Transverse colon (tissue), 4 donors: ENCODE data around the gene TENT5C. TPM values are rescaled to one million over a fixed set of nuclear protein-coding genes. Genes with fewer than 3 reads are reported as not detected.

ENCODE experiments used
- DNase-seq: peaks from one replicate; pipeline ENCODE4 v3.0.0-alpha.2; 2019
- H3K27ac ChIP-seq, 4 donors: fragments of 200-600 bp; sonication (generic); 2 replicates each; pipeline ENCODE4 v1.5.1; 2016 to 2018; ENCODE audit warnings: inconsistent platforms in 4 of 4
- H3K27me3 ChIP-seq: fragments of 200-600 bp; sonication (generic); 2 replicates; pipeline ENCODE4 v1.5.1; 2017; ENCODE audit warnings: inconsistent platforms
- H3K36me3 ChIP-seq, 4 donors: fragments of 200-600 bp; sonication (generic); 2 replicates each; pipeline ENCODE4 v1.5.1; 2017 to 2019; ENCODE audit warnings: inconsistent platforms in 4 of 4
- H3K4me1 ChIP-seq, 4 donors: fragments of 200-600 bp; sonication (generic); 2 replicates each; pipeline ENCODE4 v1.5.1; 2017 to 2020; ENCODE audit warnings: inconsistent platforms in 4 of 4
- H3K4me3 ChIP-seq, 4 donors: fragments of 200-600 bp; sonication (generic); 1 replicate in 1 of 4; 2 replicates in 3 of 4; pipeline versions ENCODE4 v1.5.1 to v1.6.1; 2017 to 2019; ENCODE audit warnings: inconsistent platforms in 4 of 4
- H3K9me3 ChIP-seq, 2 donors: fragments of 200-600 bp; sonication (generic); 2 replicates each; pipeline ENCODE4 v1.5.1; 2017 to 2019; ENCODE audit warnings: inconsistent platforms in 2 of 2
- EP300 ChIP-seq: sonication (generic); formaldehyde crosslinking; IDR thresholded peaks from one replicate; pipeline ENCODE4 v1.6.1; 2017; ENCODE audit warnings: antibody characterized with exemption, low read depth
- POLR2A ChIP-seq: fragments of 450-650 bp; IDR thresholded peaks from one replicate; pipeline ENCODE4 v1.6.1; 2016; ENCODE audit warnings: antibody characterized with exemption, mild to moderate bottlenecking, moderate library complexity
- POLR2AphosphoS5 ChIP-seq, 3 donors: sonication (generic); formaldehyde crosslinking; IDR thresholded peaks; one replicate each; pipeline ENCODE4 v1.6.1; 2016; ENCODE audit warnings: antibody characterized with exemption in 3 of 3
- WGBS, 2 donors: methylation state at CpG; one replicate each; pipeline ENCODE4 v1.1.5; 2018; ENCODE audit warnings: low coverage in 1 of 2; 5-methylcytosine and 5-hydroxymethylcytosine counted together
- in situ Hi-C, 4 donors: fragments of 200-750 bp; cut with MboI; loops; one replicate each; pipeline versions ENCODE4 v1.15.0 to v1.15.1; 2017; ENCODE audit warnings: low sequenced_read_pairs in 3 of 4, low pct_ligation_motif_present in 1 of 4, low pct_unique_long_range_greater_than_20kb in 1 of 4
- intact Hi-C: fragments of 100-400 bp; cut with DNase I; formaldehyde crosslinking; loops from one replicate; pipeline ENCODE4 v1.15.1; 2023; ENCODE audit warnings: low total_unique reads
- total RNA-seq, 4 donors: library from RNA; depleted of rRNA; stranded (reverse); fragments of >200 nt; gene quantifications; one replicate each; pipeline ENCODE4 v1.1.0, GENCODE V29; 2016
- TF ChIP-seq, protein P1 (sequence below), 5 experiments: fragments of 200-600 bp in 3 of 5; fragments of 450-650 bp in 2 of 5; sonication (generic) in 3 of 5; IDR thresholded peaks; 1 replicate in 2 of 5; 2 replicates in 3 of 5; pipeline ENCODE4 v1.5.1; 2016 to 2017; ENCODE audit warnings: antibody characterized with exemption in 5 of 5, inconsistent platforms in 3 of 5, mild to moderate bottlenecking in 2 of 5, moderate library complexity in 1 of 5

The TENT5C gene
- total RNA-seq, 4 donors from 2014 or later: 3.4 to 30.8 (median 18.1) TPM

DNA sequence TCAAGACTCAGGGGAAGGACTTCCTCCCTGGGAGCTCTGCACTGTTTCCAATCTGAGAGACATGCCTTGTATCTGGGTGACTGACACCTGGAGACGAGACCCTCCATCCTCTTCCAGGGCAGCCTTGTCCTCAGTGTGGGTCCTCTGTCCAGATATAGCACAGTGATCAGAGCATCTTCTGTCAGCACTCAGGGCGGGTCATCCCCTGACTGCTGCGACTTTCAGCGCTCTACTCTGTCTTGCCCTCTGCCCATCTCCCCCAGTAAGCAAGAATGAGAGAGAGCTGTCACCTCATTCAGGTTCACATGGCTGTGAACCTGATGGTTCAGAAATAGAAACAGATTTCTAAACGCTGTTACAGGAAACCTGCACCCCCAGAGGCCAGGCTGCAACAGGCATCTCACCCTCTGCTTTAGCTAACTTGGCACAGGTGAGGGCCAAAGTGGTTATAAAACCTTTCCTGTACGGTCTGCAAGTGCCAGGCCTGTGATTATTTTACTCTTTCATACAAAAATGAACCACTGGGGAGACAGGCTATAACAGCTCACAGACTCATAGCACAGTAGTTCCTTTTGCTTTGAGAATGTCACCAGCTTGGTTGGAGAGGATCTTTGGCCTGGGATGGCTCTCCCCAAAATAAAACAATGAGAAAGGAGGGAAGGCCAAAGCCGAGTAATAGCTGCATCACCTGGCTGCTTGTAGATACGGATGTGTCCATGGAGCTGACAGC lies 11.4 kb upstream of the TENT5C start:
- Histone ChIP-seq H3K4me3 (no peak overlapping the region), H3K27ac (no peak overlapping the region), H3K27me3 (no peaks in the 10 kb centered on the region), H3K9me3 (no peaks in the 10 kb centered on the region), H3K36me3 (no peaks in the 10 kb centered on the region), H3K4me1 (peaks cover 0 to 32% (median 21%) of the 10 kb centered on the region in 4 donors)
- TF ChIP-seq EP300 (no peak), POLR2A (no peak), POLR2AphosphoS5 (IDR thresholded peaks at IDR 0.05) (no peak)
- TF ChIP-seq, protein P1, sequence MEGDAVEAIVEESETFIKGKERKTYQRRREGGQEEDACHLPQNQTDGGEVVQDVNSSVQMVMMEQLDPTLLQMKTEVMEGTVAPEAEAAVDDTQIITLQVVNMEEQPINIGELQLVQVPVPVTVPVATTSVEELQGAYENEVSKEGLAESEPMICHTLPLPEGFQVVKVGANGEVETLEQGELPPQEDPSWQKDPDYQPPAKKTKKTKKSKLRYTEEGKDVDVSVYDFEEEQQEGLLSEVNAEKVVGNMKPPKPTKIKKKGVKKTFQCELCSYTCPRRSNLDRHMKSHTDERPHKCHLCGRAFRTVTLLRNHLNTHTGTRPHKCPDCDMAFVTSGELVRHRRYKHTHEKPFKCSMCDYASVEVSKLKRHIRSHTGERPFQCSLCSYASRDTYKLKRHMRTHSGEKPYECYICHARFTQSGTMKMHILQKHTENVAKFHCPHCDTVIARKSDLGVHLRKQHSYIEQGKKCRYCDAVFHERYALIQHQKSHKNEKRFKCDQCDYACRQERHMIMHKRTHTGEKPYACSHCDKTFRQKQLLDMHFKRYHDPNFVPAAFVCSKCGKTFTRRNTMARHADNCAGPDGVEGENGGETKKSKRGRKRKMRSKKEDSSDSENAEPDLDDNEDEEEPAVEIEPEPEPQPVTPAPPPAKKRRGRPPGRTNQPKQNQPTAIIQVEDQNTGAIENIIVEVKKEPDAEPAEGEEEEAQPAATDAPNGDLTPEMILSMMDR (IDR thresholded peaks at IDR 0.05): no peak
- 41 to 75% methylated on average over 2 to 8 of the region's 8 CpGs for WGBS, 2 donors
- in situ Hi-C loops (no loop called here), intact Hi-C loops (no loop called here)
- DNase-seq: no peak

DNA sequence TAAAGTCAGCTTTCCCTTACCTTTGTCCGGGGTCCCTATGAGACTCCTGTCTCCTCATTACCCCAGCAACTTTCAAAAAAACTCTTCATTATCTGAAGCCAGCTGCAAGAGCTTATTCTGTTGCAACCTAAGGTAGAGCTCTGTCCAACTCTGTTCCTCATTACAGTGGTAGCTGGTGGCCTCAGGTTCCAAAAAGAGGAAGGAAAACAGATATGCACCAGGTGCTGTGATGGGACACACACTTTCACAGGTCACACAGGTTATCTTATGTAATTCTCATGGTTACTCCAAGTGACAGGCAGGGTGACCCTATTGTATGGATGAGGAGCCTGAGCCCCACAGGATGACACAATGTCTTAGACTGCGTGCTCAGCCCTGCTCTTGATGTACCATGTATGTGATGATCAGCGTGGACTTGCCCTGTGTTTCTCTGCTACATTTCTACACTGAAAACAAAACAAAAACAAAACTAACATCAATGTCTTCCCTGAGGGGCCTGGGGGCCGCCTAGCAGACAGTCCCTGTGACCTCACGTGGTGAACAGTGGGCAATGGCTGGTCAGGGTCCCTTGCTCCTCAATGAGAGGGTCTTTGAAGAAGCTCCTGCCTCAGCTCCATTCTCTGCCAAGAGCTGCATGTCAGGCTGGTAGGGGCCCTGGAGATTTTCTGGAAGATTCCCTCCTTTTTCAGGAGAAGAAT lies 9.7 kb upstream of the TENT5C start:
- WGBS, 2 donors: 83 to 84% methylated on average over 1 to 5 of the region's 5 CpGs
- intact Hi-C loops (no loop called here), in situ Hi-C loops (no loop called here)
- H3K4me1 ChIP-seq: peaks cover 0 to 15% (median 7%) of the 10 kb centered on the region in 4 donors
- H3K27ac ChIP-seq: no peak overlapping the region
- no peak overlapping the region for H3K4me3 ChIP-seq
- DNase-seq: peak; percentile 7
- TF ChIP-seq POLR2AphosphoS5 (IDR thresholded peaks at IDR 0.05) (no peak), POLR2A (no peak)
- no peaks in the 10 kb centered on the region for H3K27me3 ChIP-seq
- no peaks in the 10 kb centered on the region for H3K9me3 ChIP-seq
- no peaks in the 10 kb centered on the region for H3K36me3 ChIP-seq

DNA sequence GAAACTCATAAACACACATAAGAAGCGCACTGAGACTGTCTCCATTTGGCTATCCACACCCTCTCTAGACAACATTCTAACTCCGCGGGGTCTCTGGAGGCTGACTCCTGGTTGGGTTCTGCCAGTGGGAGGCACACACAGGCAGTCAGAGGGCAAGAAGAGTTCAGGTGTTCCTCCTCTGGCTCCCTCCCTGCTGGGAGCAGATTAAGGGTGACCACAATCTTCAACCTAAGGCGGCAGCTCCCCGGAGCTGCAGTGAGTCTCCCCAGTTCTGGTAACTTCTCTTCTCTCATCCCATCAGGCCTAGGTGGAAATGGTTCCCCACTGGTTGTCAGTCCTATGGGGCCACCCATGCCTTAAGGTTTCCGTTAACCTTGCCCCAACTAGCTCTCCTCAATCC lies 7.4 kb upstream of the TENT5C start:
- intact Hi-C loops (no loop called here), in situ Hi-C loops (no loop called here)
- no peaks in the 10 kb centered on the region for H3K27me3 ChIP-seq
- 95 to 100% methylated on average over 1 to 6 of the region's 6 CpGs for WGBS, 2 donors
- DNase-seq: no peak
- H3K36me3 ChIP-seq: no peaks in the 10 kb centered on the region
- no peak overlapping the region for H3K4me3 ChIP-seq
- no peaks in the 10 kb centered on the region for H3K9me3 ChIP-seq
- no peak overlapping the region for H3K27ac ChIP-seq
- H3K4me1 ChIP-seq: no peaks in the 10 kb centered on the region
- no peak for TF ChIP-seq POLR2A
- no peak for TF ChIP-seq POLR2AphosphoS5 (IDR thresholded peaks at IDR 0.05)
- TF ChIP-seq, protein P1 (IDR thresholded peaks at IDR 0.05): no peak
- no peak for TF ChIP-seq EP300

DNA sequence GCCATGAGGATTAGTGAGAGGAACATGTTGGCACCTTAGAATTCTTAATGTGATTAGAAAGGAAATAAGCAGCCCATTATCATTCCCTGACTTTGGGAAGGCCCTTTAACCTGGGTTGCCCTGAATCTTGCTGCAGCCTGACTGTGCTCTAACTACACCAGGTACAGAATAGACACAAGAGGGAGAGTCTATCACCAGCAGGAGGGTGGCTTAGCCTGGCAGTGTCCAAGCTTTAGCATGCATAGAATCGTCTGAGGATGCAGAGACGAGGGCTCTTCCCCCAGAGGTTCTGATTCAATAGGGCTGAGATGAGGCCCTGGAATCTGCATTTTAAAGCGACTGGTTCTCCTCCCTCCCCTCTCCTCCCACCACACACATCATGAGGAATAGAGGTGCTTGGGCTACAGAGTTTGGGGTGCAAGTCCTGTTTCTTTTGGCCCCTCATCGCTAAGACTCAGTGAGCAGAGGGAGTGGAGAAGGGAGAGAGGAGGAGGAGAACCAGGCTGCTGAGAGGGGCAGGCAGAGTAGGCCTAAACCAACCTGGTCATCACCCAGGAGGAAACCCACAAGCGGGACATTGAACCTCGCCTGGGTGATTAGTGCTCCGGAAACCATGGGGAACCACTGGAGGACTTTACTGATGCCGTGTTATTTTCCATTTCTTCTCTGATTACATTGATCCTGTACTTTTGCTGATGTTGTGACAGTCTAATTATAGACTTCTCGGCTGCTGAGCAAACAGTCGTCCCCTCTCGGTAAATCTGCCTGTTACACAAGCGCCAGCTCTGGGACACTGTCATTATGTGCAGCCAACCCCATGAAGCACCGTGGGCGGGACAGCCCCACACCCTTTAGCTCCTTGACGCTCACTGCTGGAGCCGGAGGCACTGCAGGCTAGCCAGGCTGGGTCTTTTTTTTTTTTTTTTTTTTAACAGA lies 6.3 kb upstream of the TENT5C start:
- in situ Hi-C loops: no loop called here

More for the DNA sequence above, 6.3 kb upstream of the TENT5C start:
- Histone ChIP-seq H3K9me3 (no peaks in the 10 kb centered on the region), H3K27ac (no peak overlapping the region), H3K4me1 (no peaks in the 10 kb centered on the region), H3K4me3 (no peak overlapping the region), H3K27me3 (no peaks in the 10 kb centered on the region), H3K36me3 (no peaks in the 10 kb centered on the region)
- TF ChIP-seq, protein P1 (IDR thresholded peaks at IDR 0.05): no peak
- TF ChIP-seq POLR2A (no peak), POLR2AphosphoS5 (IDR thresholded peaks at IDR 0.05) (no peak), EP300 (no peak)
- WGBS, 2 donors: 88 to 100% methylated on average over 1 to 16 of the region's 16 CpGs
- intact Hi-C loops: loop anchor here (10.0 kb wide), 1 partner anchor 155 kb away; no protein-coding TSS in a partner anchor
- DNase-seq: peak; percentile 5
